ENCODE measurements around the gene TEX38. TPM values are rescaled to one million over a fixed set of nuclear protein-coding genes. Genes with fewer than 3 reads are reported as not detected.
"Not testable (repeated sequence)": the region's sequence is repeated elsewhere in the genome, so short reads cannot be mapped to it uniquely, and the experiment has no call there.

Gene TEX38
- total RNA-seq, 1 donor from 2014 or later = not detected

- no peak overlapping the region for H3K27ac Mint-ChIP-seq (ENCODE audit: unreplicated experiment)
- TF ChIP-seq CTCF (IDR thresholded peaks at IDR 0.05) = no peak
- DNase-seq (ENCODE audit: low spot score) = no peak
- H3K4me1 Mint-ChIP-seq (ENCODE audit: low read depth) = peaks cover 4% of the 10 kb centered on the region
- no peak overlapping the region for H3K4me3 Mint-ChIP-seq (ENCODE audit: unreplicated experiment)
- peaks cover 18% of the 10 kb centered on the region for H3K9me3 Mint-ChIP-seq (ENCODE audit: low read depth)
- H3K36me3 Mint-ChIP-seq (ENCODE audit: low read depth) = peaks cover 36% of the 10 kb centered on the region
- H3K27me3 Mint-ChIP-seq (ENCODE audit: low read depth) = no peaks in the 10 kb centered on the region
Measured at GRCh38 chr1:46649764-46650163, 21.9 kb upstream of the TEX38 start.

GRCh38 chr1:46650491-46650890, 21.2 kb upstream of the TEX38 start:
- no peaks in the 10 kb centered on the region for H3K27me3 Mint-ChIP-seq (ENCODE audit: low read depth)
- H3K4me1 Mint-ChIP-seq (ENCODE audit: low read depth) = peaks cover 4% of the 10 kb centered on the region
- DNase-seq (ENCODE audit: low spot score) = no peak
- H3K4me3 Mint-ChIP-seq (ENCODE audit: unreplicated experiment) = no peak overlapping the region
- no peak overlapping the region for H3K27ac Mint-ChIP-seq (ENCODE audit: unreplicated experiment)
- no peak for TF ChIP-seq CTCF (IDR thresholded peaks at IDR 0.05)
- peaks cover 22% of the 10 kb centered on the region for H3K9me3 Mint-ChIP-seq (ENCODE audit: low read depth)
- peaks cover 40% of the 10 kb centered on the region for H3K36me3 Mint-ChIP-seq (ENCODE audit: low read depth)

GRCh38 chr1:46651152-46651551, 20.5 kb upstream of the TEX38 start:
- H3K36me3 Mint-ChIP-seq (ENCODE audit: low read depth) = peaks cover 47% of the 10 kb centered on the region
- H3K9me3 Mint-ChIP-seq (ENCODE audit: low read depth) = peaks cover 22% of the 10 kb centered on the region
- H3K4me3 Mint-ChIP-seq (ENCODE audit: unreplicated experiment); H3K27ac Mint-ChIP-seq (ENCODE audit: unreplicated experiment); H3K4me1 Mint-ChIP-seq (ENCODE audit: low read depth); H3K27me3 Mint-ChIP-seq (ENCODE audit: low read depth); DNase-seq (ENCODE audit: low spot score): not testable (repeated sequence)

- Mint-ChIP-seq H3K4me1 (ENCODE audit: low read depth) (peaks cover 4% of the 10 kb centered on the region), H3K4me3 (ENCODE audit: unreplicated experiment) (no peak overlapping the region), H3K27ac (ENCODE audit: unreplicated experiment) (no peak overlapping the region), H3K27me3 (ENCODE audit: low read depth) (no peaks in the 10 kb centered on the region), H3K36me3 (ENCODE audit: low read depth) (peaks cover 43% of the 10 kb centered on the region), H3K9me3 (ENCODE audit: low read depth) (peaks cover 21% of the 10 kb centered on the region)
- TF ChIP-seq CTCF (IDR thresholded peaks at IDR 0.05) = no peak
- DNase-seq (ENCODE audit: low spot score) = no peak
Measured at GRCh38 chr1:46652321-46653100, 19.1 kb upstream of the TEX38 start.

- Mint-ChIP-seq H3K4me3 (ENCODE audit: unreplicated experiment) (no peak overlapping the region), H3K4me1 (ENCODE audit: low read depth) (peaks cover 4% of the 10 kb centered on the region), H3K36me3 (ENCODE audit: low read depth) (peaks cover 46% of the 10 kb centered on the region), H3K27me3 (ENCODE audit: low read depth) (no peaks in the 10 kb centered on the region), H3K9me3 (ENCODE audit: low read depth) (peaks cover 18% of the 10 kb centered on the region), H3K27ac (ENCODE audit: unreplicated experiment) (no peak overlapping the region)
- DNase-seq (ENCODE audit: low spot score) = no peak
- TF ChIP-seq CTCF (IDR thresholded peaks at IDR 0.05) = no peak
Measured at GRCh38 chr1:46653405-46653958, 18.2 kb upstream of the TEX38 start.
